Tibial nerve (tissue), 3 donors: Measurements from ENCODE around the gene SYTL5.

Source experiments
- CTCF ChIP-seq, 5 experiments: fragments of 200-600 bp in 3 of 5; fragments of 450-650 bp in 2 of 5; sonication (generic) in 3 of 5; IDR thresholded peaks; one replicate each; pipeline ENCODE4 v1.5.1; 2016 to 2019; ENCODE audit warnings: antibody characterized with exemption in 5 of 5, mild to moderate bottlenecking in 3 of 5, moderate library complexity in 2 of 5
- POLR2A ChIP-seq, 2 donors: fragments of 450-650 bp; IDR thresholded peaks; one replicate each; pipeline ENCODE4 v1.6.1; 2017; ENCODE audit warnings: antibody characterized with exemption in 2 of 2, mild to moderate bottlenecking in 2 of 2, moderate library complexity in 2 of 2

- TF ChIP-seq POLR2A (IDR thresholded peaks at IDR 0.05) (no peak), CTCF (IDR thresholded peaks at IDR 0.05) (no peak)
Measured at GRCh38 chrX:38111196-38111595, 104.8 kb downstream of the SYTL5 start.
